Measurements from ENCODE around the gene B3GLCT.

B3GLCT gene

GRCh38 chr13:31227063-31227462, 27.3 kb downstream of the B3GLCT start:
- TF ChIP-seq CTCF (IDR thresholded peaks at IDR 0.05): no peak

GRCh38 chr13:31227870-31228269, 28.1 kb downstream of the B3GLCT start:
- TF ChIP-seq CTCF (IDR thresholded peaks at IDR 0.05): no peak

- no peak for TF ChIP-seq CTCF (IDR thresholded peaks at IDR 0.05)
Observed at GRCh38 chr13:31234729-31235128, 35.0 kb downstream of the B3GLCT start.

GRCh38 chr13:31236211-31236786, 36.5 kb downstream of the B3GLCT start:
- peak; percentile 75 for TF ChIP-seq CTCF (IDR thresholded peaks at IDR 0.05)

GRCh38 chr13:31240921-31241320, 41.1 kb downstream of the B3GLCT start:
- no peak for TF ChIP-seq CTCF (IDR thresholded peaks at IDR 0.05)

GRCh38 chr13:31242367-31242766, 42.6 kb downstream of the B3GLCT start:
- TF ChIP-seq CTCF (IDR thresholded peaks at IDR 0.05): no peak

GRCh38 chr13:31242916-31243315, 43.1 kb downstream of the B3GLCT start:
- TF ChIP-seq CTCF (IDR thresholded peaks at IDR 0.05): no peak

All from LNCAP (cell line).